ENCODE data around the gene SCARF2. TPM values are rescaled to one million over a fixed set of nuclear protein-coding genes. Genes with fewer than 3 reads are reported as not detected.
"Not testable (repeated sequence)": the region's sequence is repeated elsewhere in the genome, so short reads cannot be mapped to it uniquely, and the experiment has no call there.

Gene SCARF2
- total RNA-seq, 1 experiment from 2014 or later: 13.3 TPM

DNA sequence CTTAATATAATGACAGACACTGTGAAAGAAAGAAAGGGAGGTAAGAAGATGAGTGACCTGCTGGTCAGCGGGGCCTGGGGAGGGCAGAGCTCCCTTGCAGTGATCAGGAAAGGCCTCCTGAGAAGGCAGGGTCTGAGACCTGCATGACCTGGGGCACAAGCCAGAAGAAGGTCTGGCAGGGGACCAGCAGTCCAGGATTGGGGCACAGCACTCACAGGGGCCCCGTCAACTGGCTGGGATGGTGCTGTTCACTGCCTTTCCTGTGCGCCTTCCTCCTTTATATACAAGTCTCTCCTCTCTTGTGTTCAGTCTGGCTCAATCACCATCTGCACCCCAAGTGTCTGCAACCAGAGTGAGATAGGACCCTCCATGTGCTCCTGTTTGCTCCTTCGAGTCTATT, 22.2 kb upstream of the SCARF2 start:
- DNase-seq (ENCODE audit: low read depth): no peak

- DNase-seq (ENCODE audit: low read depth): no peak
Measured at GRCh38 chr22:20459152-20459542, 21.5 kb upstream of the SCARF2 start.

DNA sequence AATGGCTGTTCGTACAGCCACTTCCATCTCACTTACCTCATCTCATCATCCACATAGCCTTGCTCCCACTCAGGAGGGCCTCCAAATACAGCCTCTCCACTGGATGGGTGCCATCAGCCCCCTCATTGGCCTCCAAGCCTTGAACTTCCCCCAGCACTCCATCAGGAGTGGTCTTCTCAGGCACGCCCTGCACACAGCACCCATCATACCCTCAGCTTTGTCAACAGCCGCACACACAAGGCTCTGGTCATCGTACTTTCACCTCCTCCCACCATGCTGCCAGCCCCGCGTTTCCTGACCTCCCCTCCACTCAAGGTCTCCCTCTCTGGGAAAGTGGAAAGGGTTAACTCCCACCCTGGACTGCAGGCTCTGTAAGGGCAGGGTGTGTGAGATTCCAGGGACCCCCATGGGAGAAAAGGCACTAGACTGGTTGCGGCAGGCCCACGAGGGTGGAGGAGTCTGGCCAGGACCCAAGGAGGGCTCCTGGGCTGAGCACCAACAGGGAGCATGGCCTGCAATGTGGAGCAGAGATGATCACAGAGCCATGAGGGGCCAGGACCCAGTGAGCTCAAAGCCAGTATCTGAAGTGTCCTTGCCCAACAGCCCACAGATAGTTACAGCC, 21.0 kb upstream of the SCARF2 start:
- no peak for DNase-seq (ENCODE audit: low read depth)

- no peak for DNase-seq (ENCODE audit: low read depth)
Measured at GRCh38 chr22:20457506-20458240, 20.0 kb upstream of the SCARF2 start.

DNA sequence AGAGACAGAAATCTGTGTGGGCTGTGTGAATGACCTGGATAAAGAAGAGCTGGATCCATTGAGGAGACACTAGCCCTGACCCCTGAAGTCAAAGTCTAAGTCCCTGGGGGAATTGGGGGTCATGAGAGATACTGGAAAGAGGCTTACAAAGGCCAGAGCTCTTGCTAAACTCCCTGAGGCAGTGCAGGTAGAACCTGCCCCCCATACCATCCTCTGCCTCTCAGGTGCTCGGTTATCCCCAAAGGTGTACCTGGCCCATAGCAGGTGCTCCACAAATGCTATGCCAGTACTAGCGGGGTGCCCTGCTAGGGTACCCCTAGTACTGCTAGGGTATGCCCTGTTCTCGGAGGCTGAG, 19.1 kb upstream of the SCARF2 start:
- DNase-seq (ENCODE audit: low read depth): no peak

DNA sequence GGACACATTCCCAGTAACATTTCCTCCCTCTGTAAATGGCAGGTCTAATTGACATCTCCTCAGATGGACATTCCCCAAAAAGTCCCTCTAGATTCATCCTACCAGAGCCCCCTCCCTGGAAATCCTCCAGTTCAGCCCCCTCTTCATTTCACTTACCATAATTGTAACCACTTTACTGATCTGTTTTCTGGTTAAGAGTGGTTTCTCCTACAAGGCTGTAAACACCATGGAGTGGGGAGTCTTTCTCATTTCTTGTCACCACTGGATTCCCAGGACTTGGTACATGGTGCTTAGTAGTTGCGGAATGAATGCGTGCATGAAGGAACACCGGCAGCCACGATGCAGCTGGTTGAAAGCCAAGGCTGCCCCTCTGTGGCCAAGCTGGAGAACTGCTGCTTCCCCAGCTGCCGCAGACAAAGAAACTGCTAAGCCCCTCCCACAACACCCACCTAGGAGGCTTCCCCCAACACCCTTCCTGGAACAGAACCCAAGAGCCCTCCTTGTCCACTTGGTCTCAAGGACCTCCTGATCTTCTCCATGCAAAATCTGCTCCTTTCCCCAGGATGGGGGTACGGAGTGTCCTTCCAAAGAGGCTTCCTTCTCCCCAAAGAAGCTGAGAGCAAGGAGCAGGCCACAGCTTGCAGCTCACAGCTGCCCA, 18.6 kb upstream of the SCARF2 start:
- peak; percentile 56 for DNase-seq (ENCODE audit: low read depth)

- no peak for DNase-seq (ENCODE audit: low read depth)
Measured at GRCh38 chr22:20455709-20456063, 18.1 kb upstream of the SCARF2 start.

GRCh38 chr22:20453222-20453621, 15.6 kb upstream of the SCARF2 start:
- no peak for DNase-seq (ENCODE audit: low read depth)

- no peak for DNase-seq (ENCODE audit: low read depth)
Measured at GRCh38 chr22:20451920-20452319, 14.3 kb upstream of the SCARF2 start.

DNA sequence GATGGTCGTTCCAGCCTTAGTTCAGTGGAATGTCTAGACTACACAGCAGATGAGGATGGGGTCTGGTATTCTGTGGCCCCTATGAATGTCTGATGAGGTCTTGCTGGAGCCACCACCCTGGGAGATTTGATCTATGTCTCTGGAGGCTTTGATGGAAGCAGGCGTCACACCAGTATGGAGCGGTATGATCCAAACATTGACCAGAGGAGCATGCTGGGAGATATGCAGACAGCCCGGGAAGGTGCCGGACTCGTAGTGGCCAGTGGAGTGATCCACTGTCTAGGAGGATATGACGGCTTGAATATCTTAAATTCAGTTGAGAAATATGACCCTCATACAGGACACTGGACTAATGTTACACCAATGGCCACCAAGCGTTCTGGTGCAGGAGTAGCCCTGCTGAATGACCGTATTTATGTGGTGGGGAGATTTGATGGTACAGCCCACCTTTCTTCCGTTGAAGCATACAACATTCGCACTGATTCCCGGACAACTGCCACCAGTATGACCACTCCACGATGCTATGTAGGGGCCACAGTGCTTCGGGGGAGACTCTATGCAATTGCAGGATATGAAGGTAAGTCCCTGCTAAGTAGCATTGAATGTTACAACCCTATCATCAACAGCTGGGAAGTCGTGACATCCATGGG, 13.6 kb upstream of the SCARF2 start:
- DNase-seq (ENCODE audit: low read depth): not testable (repeated sequence)

GRCh38 chr22:20450551-20450906, 12.9 kb upstream of the SCARF2 start:
- DNase-seq (ENCODE audit: low read depth): no peak

GRCh38 chr22:20449819-20450550, 12.4 kb upstream of the SCARF2 start:
- no peak for DNase-seq (ENCODE audit: low read depth)

- no peak for DNase-seq (ENCODE audit: low read depth)
Measured at GRCh38 chr22:20448630-20449029, 11.0 kb upstream of the SCARF2 start.

GRCh38 chr22:20446383-20446970, 8.9 kb upstream of the SCARF2 start:
- no peak for DNase-seq (ENCODE audit: low read depth)

- no peak for DNase-seq (ENCODE audit: low read depth)
Measured at GRCh38 chr22:20444325-20444724, 6.7 kb upstream of the SCARF2 start.

- no peak for DNase-seq (ENCODE audit: low read depth)
Measured at GRCh38 chr22:20442485-20443284, 5.1 kb upstream of the SCARF2 start.

- no peak for DNase-seq (ENCODE audit: low read depth)
Measured at GRCh38 chr22:20441631-20442484, 4.2 kb upstream of the SCARF2 start.

DNA sequence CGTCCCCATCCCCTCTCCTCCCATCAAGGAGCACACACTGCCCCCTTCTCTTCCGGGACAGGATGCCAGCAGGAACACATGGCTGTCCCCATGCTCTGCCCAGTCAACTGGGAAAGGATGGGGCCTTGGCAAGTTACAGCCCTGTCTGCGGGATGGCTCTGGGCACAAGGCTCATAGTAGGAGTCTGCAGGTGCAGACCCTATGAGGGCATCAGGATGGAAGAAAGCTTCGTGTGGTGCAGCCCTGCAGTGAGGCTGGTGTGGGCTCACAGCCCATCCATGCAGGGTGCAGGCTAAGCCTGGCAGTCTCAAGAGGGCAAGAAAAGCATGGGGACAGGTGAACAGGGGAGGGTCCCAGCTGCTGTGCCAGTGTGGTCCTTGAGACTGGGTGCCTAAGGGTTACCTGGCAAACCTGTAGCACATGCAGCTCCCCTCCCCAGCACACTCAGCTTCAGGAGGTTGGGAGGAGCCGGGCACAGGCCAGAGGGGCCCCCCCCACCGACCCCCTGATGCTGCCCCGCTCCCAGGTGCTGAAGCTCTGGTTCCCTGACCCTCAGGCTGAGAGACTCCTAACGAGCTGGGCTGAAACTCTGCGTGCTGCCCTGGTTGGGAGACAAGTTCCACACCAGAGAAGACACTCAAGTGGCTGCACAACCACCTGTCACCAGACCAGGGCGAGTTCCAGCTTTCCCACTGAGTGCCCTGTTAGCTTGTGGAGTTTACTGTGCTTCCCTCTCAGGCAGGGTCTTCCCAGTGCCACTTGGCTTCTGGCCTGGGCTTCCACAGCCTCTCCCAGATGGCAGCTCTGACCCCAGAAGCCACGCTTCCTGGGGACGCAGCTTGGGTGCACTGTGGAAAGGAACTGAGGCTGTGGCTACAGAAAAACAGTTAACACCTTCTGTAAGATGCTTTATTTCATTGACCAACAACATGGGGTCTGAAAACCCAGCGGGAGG, 3.3 kb upstream of the SCARF2 start:
- DNase-seq (ENCODE audit: low read depth): no peak

All from LHCN-M2 (cell line).